NCI-H128 (cell line): ENCODE measurements around the gene PAOX.
"Not testable (repeated sequence)": the region's sequence is repeated elsewhere in the genome, so short reads cannot be mapped to it uniquely, and the experiment has no call there.

Experiments
- DNase-seq: peaks from one replicate; lab custom pipeline; 2025; ENCODE audit not compliant: unreplicated experiment; lab: John Stamatoyannopoulos, UW

PAOX gene

DNA sequence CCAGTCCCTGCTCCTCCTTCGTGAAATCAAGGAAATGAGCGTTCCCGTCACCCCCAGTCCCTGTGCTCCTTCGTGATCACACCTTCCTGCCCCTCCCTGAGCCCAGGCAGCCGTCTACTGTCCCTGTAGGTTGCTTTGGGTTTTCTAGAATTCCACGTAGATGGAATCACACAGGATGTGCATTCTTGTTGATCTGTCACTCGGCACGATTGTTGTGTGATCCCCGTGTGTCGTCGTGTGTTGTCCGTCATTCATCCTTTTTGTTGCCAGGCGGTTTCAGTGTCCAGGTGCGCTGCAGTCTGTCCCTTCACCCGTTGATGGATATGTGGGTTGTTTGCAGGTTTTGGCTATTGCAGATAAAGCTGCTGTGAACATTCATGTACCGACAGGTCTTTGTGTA, 24.3 kb downstream of the PAOX start:
- no peak for DNase-seq

DNA sequence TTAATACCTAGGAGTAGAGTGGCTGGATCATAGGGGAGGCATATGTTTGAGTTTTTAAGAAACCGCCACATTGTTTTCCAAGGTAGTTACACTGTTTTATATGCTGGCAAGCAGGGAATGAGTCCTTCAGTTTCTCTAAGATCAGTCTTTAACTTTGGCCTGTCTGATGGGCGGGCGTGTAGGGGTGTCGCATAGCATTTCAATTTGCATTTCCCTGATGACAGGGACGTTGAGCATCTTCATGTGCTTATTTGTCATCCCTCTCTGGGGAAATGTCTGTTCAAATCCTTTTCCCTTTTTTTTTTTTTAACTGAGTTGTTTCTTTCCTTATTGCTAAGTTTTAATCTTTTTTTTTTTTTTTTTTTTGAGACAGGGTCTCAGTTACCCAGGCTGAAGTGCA, 24.7 kb downstream of the PAOX start:
- no peak for DNase-seq

DNA sequence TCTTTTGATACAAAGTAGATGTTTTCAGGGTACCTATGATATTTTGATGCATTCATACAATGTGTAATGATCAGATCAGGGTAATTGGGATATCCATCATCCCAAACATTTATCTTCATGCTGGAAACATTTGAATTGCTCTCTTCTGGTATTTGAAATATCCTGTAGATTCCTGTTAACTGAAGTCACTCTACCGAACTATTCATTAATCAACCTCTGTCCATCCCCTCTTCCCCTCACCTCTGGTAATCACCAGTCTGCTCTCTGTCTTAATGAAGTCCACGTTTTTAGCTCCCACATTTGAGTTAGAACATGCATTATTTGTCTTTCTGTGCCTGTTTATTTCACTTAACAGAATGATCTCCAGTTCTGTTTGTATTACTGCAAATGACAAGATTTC, 26.2 kb downstream of the PAOX start:
- DNase-seq, result no peak

DNA sequence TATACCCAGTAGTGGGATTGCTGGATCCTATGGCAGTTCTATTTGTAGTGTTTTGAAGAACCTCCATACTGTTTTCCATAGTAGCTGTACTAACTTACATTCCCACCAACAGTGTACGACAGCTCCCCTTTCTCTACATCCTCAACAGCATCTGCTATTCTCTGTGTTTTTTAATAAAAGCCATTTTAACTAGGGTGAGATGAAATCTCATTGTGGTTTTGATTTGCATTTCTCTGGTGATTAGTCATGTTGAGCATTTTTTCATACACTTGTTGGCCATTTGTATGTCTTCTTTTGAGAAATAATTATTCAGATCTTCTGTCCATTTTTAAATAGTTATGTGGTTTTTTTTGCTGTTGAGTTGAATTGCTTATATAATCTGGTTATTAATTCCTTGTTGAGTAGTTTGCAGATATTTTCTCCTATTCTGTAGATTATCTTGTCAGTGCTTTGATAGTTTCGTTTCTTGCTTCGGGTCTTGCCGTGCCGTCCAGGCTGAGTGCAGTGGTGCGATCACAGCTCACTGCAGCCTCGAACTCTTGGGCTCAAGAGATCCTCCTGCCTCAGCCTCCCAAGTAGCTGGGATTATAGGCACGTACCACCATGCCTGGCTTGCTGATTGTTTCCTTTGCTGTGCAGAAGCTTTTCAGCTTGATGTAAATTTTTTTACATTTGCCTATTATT, 26.9 kb downstream of the PAOX start:
- DNase-seq, result no peak

DNA sequence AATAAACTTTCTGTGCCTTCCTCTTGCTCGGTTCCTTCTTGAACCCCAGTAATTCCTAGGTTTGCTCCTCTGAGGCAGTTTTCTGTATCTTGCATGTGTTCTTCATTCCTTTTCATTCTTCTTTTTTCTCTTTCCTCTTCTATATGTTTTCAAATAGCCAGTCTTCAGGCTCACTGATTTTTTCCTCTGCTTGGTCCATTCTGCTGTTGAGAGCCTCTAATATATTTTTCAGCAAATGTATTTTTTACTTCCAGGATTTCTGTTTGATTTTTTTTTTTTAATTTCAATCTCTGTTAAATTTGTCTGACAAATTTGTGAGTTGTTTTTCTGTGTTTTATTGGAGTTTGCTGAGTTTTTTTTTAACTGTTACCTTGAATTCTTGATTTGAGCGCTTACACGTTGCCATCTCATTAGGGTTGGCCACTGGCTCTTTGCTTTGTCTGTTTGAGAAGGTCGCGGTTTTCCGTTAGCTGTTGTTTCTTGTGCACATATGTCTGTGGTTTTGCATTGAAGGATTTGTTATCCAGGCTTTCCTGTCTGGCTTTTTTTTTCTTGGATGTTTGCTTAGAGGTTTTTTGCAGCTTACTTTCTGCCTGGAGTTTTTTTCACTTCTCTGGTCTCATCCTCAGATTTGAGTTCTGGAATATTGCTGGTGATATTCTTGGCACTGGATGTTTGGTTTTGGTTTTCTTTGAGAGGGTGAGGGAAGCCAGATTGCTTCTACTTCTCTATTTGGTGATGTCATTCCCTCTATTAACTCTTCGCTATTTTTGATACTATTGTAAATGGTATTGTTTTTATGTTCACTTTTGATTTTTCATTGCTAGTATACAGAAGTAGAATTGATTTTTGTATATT, 32.7 kb downstream of the PAOX start:
- DNase-seq, result no peak

DNA sequence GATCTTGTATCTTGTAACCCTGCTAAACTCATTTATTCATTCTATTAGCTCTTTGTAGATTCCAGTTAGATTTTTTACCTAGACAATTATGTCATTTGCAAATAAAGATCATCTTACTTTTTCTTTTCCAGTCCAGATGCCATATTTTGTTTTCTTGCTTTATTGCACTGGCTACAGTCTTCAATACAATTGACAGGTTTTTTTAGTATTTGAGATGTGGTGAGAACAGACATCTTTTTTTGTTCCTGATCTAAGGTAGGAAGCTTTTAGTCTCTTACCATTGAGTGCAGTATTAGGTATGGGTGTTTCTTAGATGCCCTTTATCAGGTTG, 33.3 kb downstream of the PAOX start:
- no peak for DNase-seq

DNA sequence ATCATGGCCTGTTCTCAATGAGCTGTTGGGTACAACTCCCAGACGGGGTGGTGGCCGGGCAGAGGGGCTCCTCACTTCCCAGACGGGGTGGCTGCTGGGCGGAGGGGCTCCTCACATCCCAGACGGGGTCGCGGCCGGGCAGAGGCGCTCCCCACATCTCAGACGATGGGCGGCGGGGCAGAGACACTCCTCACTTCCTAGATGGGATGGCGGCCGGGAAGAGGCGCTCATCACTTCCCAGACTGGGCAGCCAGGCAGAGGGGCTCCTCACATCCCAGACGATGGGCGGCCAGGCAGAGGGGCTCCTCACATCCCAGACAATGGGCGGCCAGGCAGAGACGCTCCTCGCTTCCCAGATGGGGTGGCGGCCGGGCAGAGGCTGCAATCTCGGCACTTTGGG, 35.3 kb downstream of the PAOX start:
- not testable (repeated sequence) for DNase-seq

DNA sequence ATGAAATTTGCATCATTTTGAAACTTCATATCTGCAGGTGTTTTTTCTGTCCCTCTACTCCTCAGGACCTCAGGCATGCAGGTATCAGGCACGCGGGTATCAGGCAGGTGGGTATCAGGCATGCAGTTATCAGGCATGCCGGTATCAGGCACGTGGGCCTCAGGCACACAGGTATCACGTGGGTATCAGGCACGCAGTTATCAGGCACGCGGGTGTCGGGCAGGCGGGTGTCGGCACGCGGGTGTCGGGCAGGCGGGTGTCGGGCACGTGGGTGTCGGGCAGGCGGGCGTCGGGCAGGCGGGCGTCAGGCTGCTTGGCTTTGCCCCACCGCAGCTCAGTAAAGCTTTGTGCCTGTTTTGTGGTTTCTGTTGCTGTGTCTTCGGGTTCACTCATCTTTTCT, 36.7 kb downstream of the PAOX start:
- DNase-seq, result no peak

DNA sequence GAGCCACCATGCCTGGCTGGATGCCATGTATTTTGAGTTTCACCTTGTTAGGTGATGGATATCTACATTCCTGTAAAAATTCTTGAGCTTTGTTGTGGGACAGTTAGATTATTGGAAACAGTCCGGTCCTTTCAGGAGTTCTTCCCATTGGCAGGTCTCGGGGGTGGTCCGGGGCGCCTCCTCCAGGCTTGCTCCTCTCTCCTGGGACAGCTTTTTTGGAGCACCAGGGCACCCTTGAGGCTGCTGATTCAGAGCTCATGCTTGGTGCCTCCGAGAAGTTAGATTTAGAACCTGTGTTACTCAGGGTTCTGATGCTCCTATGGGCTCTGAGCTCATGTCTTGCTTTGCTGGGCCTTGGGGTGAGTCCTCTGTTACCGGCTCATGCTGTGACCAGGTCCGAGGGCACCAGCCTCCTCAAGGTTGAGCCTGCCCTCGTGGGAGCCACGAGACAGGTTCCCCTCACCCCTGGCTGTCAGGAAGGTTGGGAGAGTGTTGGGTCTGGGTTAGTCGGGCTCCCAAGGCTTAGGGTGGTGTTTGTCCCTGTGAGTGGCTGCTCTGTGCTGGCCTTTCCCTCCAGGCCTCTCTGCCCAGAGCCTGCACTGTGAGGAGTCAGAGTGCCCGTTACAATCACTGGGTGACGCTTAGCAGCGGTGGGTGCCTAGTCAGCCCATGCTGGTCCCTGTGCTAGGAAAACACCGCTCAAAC, 39.4 kb downstream of the PAOX start:
- no peak for DNase-seq

DNA sequence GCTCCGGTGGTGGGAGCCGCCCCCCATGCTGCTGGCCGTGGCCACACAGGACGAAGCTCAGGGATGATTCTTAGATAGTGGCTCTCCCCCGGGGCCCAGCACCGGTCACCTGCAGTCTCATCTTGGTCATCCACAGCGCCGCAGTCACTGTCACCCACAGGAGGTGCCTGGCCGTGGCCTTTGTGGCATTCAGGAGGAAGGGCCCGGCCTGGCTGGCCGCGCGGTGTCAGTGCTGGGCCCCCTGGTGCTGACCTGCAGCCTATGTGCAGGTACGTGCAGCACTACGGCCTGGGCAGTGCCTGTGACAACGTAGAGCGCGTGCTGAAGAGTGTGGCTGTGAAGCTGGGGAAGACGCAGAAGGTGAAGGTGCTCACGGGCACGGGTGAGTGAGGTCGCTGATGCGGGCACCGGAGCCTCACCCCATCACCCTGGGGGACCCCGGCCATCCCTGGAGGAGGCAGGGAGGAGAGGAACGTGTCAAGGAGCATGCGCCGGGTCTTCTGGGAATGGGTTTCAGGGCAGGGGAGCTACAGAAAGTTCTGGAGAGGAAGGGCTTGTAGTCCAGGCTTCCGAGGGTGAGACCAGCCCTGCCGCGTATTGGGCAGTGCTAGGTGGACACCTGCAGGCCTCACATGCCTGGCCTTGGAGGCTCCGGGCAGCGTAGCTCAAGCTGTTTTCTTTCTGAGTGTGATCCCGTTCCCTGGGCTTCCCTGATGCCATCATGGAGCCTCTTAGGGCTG, 40.3 kb downstream of the PAOX start:
- no peak for DNase-seq

DNA sequence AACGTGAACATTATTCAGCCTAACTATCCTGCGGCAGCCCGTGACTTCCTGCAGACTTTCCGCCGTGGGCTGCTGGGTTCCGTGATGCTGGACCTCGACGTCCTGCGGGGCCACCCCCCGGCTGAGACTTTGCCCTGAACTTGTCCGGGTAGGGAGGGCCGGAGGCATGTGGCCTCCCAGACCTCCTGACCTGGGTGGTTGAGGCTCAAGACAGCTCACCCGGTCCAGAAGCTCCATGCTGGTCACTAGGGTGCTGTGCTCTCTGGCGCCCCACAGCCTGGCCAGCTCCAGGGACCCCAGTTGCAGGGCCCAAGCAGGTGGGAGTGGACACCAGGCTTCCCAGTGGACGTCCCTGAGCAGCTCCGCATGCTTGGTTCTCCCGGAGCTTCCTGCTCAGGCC, 41.0 kb downstream of the PAOX start:
- DNase-seq, result no peak

DNA sequence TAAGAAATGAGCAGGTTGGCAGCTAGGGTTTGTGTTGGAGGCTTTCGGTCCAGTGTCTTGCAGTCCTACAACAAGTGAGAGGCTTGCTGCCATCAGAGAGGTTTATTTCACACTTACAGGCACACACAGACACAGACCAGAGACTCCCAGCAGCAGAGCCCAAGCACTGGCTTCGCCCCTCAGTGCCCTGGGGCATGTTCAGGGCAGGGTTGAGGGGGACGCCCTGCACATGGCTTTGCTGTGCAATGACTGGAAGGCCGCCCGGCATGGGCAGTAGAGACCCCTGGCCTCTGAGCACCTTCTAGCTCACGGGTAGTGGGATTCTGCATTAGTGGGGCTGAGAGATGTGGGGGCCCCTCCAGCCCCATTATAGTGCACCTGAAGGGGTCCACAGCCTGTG, 41.5 kb downstream of the PAOX start:
- no peak for DNase-seq

DNA sequence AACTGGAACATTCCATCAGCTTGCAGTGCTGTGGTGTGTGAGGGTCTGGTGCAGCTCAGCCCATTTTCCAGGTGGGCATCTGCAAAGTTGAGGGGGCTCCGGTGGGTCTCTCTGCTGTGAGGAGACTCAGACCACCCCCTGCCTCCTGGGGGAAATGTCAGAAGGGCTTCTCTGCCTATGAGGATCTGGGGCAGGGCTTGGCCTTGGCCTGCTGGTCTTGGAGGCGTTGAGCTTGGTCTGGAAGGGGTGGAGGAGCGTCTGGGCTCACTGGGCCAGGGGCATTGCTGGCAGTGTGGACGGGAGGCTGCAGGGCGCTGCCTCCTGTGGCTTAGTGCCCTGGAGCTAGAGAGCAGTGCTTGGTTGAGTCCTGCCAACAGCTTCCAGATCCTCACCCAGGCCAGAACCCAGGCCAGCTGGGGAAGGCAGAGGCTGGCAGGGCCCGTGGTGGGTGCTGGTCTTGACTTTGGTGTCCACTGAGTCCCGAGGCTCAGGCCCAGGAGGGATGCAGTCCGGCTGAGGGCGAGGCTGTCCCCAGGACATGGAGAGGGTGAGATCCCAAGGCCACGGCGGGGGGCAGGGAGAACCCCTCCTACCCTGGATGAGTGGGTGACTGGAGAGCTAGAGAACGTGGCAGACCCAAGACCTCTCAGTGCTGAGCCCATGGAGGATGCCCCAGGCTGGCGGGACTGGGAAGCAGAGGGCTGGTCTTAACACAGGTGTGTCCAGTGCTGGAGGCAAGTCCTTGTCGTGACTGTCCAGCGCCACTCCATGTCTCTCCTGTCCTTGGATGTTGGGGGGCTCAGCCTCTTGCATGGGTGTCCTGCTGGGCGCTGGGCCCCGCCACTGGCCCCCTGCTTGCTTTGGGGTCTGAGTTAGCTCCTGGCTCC, 42.5 kb downstream of the PAOX start:
- no peak for DNase-seq

DNA sequence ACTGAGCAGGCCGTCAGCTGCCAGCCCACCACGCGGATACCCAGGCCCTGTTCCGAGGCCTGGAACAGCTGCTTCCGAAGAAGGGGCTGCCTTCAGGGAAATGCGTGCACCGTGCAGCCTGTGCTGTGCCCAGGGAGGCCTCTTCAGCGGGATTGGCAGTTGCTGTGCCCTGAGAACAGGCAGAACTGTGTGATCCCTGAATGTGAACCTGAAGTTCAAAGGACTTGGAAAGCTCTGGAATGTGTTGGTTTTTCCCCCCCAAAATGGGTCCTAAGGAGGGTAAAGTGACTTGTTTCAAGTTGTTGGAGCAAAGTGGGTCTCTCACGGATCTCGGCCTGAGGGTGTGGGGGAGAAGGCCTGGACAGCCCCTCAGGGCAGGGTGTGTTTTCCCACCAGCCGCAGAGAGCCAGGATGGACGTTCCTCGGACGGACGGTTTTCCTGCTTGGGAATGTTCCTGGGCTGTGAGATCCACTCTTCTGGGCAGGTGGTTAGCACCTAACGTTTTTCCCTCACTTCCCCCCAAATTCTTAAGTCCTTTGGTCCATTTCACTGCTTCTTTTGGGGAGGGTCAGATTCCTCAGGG, 43.3 kb downstream of the PAOX start:
- DNase-seq, result no peak

DNA sequence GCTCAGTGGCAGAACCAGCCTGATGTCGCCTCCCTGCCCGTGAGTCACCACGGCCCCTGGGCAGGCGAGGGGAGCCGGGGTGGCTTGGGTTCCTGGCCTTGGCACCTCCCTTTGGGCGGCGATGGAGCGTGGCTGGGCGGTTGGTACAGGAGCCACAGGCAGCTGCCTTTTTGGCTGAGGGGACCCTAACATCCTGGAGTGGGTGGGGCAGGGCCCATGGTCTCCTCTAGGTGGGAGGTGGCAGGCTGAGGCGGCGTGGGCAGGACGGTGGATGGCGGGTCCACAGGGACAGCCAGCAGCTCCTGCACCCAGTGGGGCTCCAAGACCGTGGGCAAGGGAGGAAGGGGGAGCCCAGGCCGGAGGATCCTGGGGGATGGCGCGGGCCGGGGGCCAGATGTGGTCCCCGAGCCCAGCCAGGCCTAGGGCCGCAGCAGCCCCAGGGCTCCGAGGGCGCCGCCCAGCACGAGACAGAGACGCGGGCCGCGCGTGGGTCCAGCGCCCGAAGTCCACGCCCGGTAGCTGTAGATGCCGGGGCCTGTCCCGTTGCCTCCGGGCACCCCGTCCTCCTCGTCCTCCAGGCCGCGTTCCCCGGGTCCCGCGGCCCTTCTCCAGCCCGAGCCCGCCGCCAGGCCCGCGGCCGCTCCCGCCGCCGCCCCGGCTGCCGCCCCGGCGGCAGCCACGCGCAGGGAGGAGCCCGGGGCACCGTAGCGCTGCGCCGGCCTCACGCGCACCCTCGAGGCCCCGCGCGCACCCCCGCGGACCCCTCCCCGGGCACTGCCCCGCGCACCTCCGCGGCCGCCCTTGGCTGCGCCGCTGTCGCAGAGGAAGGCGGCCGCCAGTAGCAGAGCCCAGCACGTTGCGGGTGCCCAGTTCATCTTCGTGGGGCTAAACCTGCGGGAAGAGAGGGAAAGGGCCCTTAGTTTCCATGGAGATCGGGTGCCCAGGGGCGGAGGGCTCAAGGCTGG, 44.0 kb downstream of the PAOX start:
- no peak for DNase-seq

DNA sequence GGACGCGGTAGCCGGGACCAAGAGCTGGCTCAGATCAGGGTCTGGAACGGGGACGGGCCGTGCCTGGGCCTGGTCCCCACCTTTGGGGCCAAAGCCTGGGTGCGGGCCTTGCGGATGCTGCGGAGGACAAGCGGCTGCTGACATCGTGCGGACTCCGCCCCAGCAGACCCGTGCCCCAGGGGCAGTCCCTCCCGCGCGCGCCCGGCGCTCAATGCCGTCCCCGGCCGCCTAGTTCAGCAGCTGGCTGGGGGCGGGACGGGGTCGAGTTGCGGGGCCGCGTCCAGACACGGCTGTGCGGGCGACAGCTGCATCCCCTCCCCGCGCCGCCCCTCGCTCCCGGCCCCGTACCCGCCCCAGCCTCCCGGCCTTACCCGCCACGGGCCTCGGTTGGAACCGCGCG, 45.0 kb downstream of the PAOX start:
- DNase-seq, result not testable (repeated sequence)

DNA sequence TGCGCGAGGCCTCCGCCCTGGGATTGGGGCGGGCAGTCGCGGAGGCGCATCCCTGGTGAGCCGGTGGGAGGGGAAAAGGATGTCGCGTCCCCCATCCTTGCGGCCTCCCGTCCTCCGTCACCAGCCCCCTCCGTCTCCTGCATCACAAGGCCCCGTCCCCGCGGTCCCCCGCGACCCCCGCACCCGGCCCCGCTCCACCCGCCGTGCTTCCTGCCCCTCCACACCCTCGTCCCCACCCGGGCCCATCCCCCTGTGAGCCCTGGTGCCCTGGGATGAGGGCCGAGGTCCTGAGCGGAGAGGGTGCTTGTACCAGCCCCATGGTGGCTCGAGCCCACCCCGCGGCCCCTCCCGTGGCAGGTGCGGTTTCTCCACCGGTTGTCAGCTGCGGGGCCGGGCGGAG, 45.5 kb downstream of the PAOX start, which contains the start of gene SPRN:
SPRN (minus strand) TSS at position 25 of the 400 bp plus-strand sequence. CDS start 944 bp downstream, outside the sequence.
- DNase-seq, result not testable (repeated sequence)

DNA sequence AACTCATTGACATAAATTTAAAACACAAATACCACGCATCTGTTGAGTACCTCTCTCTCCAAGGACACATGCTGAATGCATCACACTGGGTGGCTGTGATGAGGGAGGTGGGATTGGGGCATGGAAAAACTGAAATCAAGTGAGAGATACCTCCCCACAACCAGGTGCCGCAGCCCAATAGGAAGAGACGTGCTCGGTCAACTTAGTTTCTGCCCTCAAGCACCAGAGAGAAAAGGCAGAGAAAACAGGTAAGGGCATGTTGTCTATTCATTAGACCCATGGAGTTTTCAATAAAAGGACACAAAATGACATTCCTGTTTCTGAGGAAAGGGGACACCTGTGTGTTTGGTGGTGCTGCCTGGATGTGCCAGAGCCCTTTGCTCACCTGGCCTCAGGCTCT, 50.5 kb downstream of the PAOX start:
- not testable (repeated sequence) for DNase-seq
